ENCODE data around the gene CCR5. TPM values are rescaled to one million over a fixed set of nuclear protein-coding genes. Genes with fewer than 3 reads are reported as not detected.

CCR5 gene
- total and polyA plus RNA-seq, 9 of the 15 experiments (the other 6 are each of a cell fraction or from before 2014, with no cell fraction given): not detected

- TF ChIP-seq ZNF407 (IDR thresholded peaks at IDR 0.05; ENCODE audit: low read depth) (no peak), TEAD2 (tag; IDR thresholded peaks at IDR 0.05) (peak; percentile 60; the same call in 1 of the 2 replicates), HDAC8 (tag; IDR thresholded peaks at IDR 0.05) (peak; percentile 27; the same call in 1 of the 2 replicates), SMARCE1 (IDR thresholded peaks at IDR 0.05) (peak; percentile 90), PHTF2 (CRISPR knock-in tag; IDR thresholded peaks at IDR 0.05) (no peak), ZNF449 (CRISPR knock-in tag; IDR thresholded peaks at IDR 0.05) (peak; percentile 34; the same call in 1 of the 2 replicates), ZNF77 (CRISPR knock-in tag; IDR thresholded peaks at IDR 0.05) (no peak; the same call in 1 of the 2 replicates), ZNF324 (CRISPR knock-in tag; IDR thresholded peaks at IDR 0.05) (peak; percentile 60; the same call in 1 of the 2 replicates), ZNF277 (CRISPR knock-in tag; IDR thresholded peaks at IDR 0.05; ENCODE audit: borderline replicate concordance) (no peak), TCFL5 (CRISPR knock-in tag; conservative IDR thresholded peaks at IDR 0.05) (peak; percentile 74; the same call in 1 of the 2 replicates), HMGN3 (IDR thresholded peaks at IDR 0.05; ENCODE audit: borderline replicate concordance, extremely low read depth, insufficient read length, low read depth, low read length) (peak; percentile 20), JUND (IDR thresholded peaks at IDR 0.05; ENCODE audit: borderline replicate concordance, low read depth, low read length) (peak; percentile 93), JUND (tag; IDR thresholded peaks at IDR 0.05; ENCODE audit: borderline replicate concordance, low read depth, low read length) (peak; percentile 79; the same call in 1 of the 3 replicates), HBP1 (CRISPR knock-in tag; IDR thresholded peaks at IDR 0.05) (no peak), EP300 (IDR thresholded peaks at IDR 0.05; ENCODE audit: low read length) (peak; percentile 94)
These were observed 36.3 kb downstream of the CCR5 start, which contains the start of the genes CCR5AS and CCRL2 (continued) for GRCh38 chr3:46406788-46407611.

All from K562 (cell line).